Spleen (tissue), 7 donors: ENCODE measurements around the gene KCNA1.

Source experiments
- POLR2A ChIP-seq, 3 donors: fragments of 450-650 bp; IDR thresholded peaks; one replicate each; pipeline ENCODE4 v1.5.1; 2017; ENCODE audit warnings: antibody characterized with exemption in 3 of 3, mild to moderate bottlenecking in 1 of 3
- POLR2AphosphoS5 ChIP-seq, 3 donors: sonication (generic); formaldehyde crosslinking; IDR thresholded peaks; one replicate each; pipeline ENCODE4 v1.5.1; 2017; ENCODE audit warnings: antibody characterized with exemption in 3 of 3
- TF ChIP-seq, protein P1 (sequence below), 11 experiments: fragments of 200-600 bp in 7 of 11; fragments of 450-650 bp in 4 of 11; sonication (generic) in 4 of 11; IDR thresholded peaks in 8 of 11; conservative IDR thresholded peaks in 3 of 11; 1 replicate in 7 of 11; 2 replicates in 4 of 11; pipeline versions ENCODE4 v1.4.0 to v1.8.0; 2016 to 2021; ENCODE audit warnings: antibody characterized with exemption in 11 of 11, inconsistent platforms in 4 of 11, mild to moderate bottlenecking in 1 of 11
- donor health status: DM: no; HTN: no; CAD: no; lungs with moderate emphysema.
- donor health status: DM: no; HTN: no; CAD: no.
- donor health status: DM: no; HTN: no; CAD: no.

DNA sequence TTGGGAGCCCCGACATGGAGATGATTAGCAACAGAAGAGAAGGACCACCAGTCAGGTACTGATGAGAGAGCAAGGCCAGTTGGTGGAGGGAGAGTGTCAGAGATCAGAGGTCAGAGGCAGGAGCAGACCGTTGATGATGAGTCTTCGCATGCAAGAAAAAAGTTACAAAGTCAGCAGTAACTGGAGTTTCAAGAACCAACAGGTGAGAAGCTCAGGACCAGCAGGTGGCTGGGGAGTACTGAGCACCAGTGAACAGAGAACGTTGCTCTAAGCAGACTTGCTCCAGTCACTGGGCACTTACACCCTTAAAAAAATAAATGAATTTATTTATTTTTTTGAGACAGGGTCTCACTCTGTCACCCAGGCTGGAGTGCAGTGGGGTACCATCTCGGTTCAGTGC is 44.5 kb upstream of the KCNA1 start:
- TF ChIP-seq, protein P1, sequence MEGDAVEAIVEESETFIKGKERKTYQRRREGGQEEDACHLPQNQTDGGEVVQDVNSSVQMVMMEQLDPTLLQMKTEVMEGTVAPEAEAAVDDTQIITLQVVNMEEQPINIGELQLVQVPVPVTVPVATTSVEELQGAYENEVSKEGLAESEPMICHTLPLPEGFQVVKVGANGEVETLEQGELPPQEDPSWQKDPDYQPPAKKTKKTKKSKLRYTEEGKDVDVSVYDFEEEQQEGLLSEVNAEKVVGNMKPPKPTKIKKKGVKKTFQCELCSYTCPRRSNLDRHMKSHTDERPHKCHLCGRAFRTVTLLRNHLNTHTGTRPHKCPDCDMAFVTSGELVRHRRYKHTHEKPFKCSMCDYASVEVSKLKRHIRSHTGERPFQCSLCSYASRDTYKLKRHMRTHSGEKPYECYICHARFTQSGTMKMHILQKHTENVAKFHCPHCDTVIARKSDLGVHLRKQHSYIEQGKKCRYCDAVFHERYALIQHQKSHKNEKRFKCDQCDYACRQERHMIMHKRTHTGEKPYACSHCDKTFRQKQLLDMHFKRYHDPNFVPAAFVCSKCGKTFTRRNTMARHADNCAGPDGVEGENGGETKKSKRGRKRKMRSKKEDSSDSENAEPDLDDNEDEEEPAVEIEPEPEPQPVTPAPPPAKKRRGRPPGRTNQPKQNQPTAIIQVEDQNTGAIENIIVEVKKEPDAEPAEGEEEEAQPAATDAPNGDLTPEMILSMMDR (IDR thresholded peaks at IDR 0.05 in 8 of 11, conservative IDR thresholded peaks at IDR 0.05 in 3 of 11): no peak
- TF ChIP-seq POLR2A (IDR thresholded peaks at IDR 0.05) (no peak), POLR2AphosphoS5 (IDR thresholded peaks at IDR 0.05) (no peak)
